GM12892 (cell line): ENCODE measurements around the gene NACC2.

Experiments used
- POLR2A ChIP-seq: IDR thresholded peaks from 2 replicates; pipeline ENCODE4 v1.6.1; 2011; ENCODE audit warnings: low read depth, low read length, control low read depth
- POLR2AphosphoS5 ChIP-seq: IDR thresholded peaks from 2 replicates; pipeline ENCODE4 v1.6.1; 2011; ENCODE audit warnings: low read depth, low read length, control low read depth
- TAF1 ChIP-seq: IDR thresholded peaks from 2 replicates; pipeline ENCODE4 v1.6.1; 2011; ENCODE audit warnings: low read depth, mild to moderate bottlenecking, control low read depth, low read length, borderline replicate concordance

DNA sequence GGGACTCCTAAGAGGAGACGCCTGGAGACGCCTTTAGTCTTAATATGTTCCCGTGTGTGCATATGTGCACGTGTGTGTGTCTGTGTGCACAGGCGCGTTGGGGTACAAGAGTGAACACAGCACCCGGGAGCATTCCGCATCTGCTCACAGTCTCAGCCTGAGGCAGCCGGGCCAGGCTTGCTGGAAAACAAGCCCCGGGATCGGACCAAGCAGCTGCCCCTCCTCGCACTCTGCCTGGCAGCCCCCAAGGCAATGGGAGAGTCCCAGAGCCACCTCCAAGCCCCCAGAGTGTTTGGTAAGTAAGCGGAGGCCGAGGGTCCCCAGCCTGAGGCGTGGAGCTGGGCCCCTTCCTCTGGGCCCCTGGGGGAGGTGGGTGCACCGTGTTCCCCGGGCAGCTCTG lies 106.6 kb downstream of the NACC2 start:
- no peak for TF ChIP-seq POLR2A
- TF ChIP-seq POLR2AphosphoS5, result no peak
- no peak for TF ChIP-seq TAF1
